VCaP (cell line): ENCODE results near the gene TEX36.
A peak's percentile ranks its signal among the peaks of the same experiment; 100 is the strongest.
"Not testable (repeated sequence)": the region's sequence is repeated elsewhere in the genome, so short reads cannot be mapped to it uniquely, and the experiment has no call there.

ENCODE experiments used
- H3K27ac ChIP-seq: fragments of 450-650 bp; 2 replicates; pipeline ENCODE4 v1.5.1; 2017
- TF ChIP-seq, protein P1 (sequence below): fragments of 450-650 bp; conservative IDR thresholded peaks from 2 replicates; pipeline ENCODE4 v1.5.1; 2017; ENCODE audit warnings: mild to moderate bottlenecking, moderate library complexity

TEX36 gene, protein sequence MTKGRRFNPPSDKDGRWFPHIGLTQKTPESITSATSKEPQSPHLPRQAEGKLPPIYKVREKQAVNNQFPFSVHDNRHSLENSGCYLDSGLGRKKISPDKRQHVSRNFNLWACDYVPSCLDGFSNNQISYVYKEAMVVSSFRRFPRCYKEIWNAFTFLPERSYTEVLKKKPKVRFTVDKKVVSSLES

GRCh38 chr10:125683063-125683462 lies at the start of gene TEX36:
Gene TEX36, minus strand, starts transcription at chr10:125683163. Its CDS starts 174 bp downstream, at chr10:125682989.
- TF ChIP-seq, protein P1, sequence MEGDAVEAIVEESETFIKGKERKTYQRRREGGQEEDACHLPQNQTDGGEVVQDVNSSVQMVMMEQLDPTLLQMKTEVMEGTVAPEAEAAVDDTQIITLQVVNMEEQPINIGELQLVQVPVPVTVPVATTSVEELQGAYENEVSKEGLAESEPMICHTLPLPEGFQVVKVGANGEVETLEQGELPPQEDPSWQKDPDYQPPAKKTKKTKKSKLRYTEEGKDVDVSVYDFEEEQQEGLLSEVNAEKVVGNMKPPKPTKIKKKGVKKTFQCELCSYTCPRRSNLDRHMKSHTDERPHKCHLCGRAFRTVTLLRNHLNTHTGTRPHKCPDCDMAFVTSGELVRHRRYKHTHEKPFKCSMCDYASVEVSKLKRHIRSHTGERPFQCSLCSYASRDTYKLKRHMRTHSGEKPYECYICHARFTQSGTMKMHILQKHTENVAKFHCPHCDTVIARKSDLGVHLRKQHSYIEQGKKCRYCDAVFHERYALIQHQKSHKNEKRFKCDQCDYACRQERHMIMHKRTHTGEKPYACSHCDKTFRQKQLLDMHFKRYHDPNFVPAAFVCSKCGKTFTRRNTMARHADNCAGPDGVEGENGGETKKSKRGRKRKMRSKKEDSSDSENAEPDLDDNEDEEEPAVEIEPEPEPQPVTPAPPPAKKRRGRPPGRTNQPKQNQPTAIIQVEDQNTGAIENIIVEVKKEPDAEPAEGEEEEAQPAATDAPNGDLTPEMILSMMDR: no peak
- peak within 1 kb of the TSS; percentile 66 for H3K27ac ChIP-seq

- peak overlapping the region; percentile 88 for H3K27ac ChIP-seq
- TF ChIP-seq, protein P1: no peak
Observed at GRCh38 chr10:125727436-125727835, 44.5 kb upstream of the TEX36 start.

DNA sequence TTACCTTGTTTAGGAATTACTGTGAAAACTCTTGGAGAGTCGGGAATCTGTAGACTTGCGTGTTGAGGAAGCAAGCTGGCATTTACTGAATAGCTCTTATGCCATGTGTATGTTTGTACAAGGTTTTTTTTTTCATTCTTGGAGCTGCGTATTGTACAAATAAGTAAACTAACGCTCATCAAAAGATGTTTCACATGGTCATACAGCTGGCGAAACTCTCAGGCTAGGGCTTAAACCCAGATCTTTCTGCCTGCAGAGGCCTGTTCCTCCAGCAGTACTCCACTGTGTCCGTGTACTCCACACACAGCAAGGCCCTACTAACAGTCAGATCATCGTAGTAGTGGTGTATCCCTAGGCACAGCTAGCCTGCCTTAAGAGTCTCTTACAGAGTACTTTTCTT lies 44.0 kb upstream of the TEX36 start:
- TF ChIP-seq, protein P1: no peak
- peak overlapping the region; percentile 88 for H3K27ac ChIP-seq

- TF ChIP-seq, protein P1: no peak
- peak overlapping the region; percentile 88 for H3K27ac ChIP-seq
Observed at GRCh38 chr10:125722811-125723210, 39.8 kb upstream of the TEX36 start.

GRCh38 chr10:125721035-125721434 lies 38.1 kb upstream of the TEX36 start:
- TF ChIP-seq, protein P1: no peak
- H3K27ac ChIP-seq: peak overlapping the region; percentile 88

GRCh38 chr10:125720002-125720382 lies 37.0 kb upstream of the TEX36 start:
- TF ChIP-seq, protein P1: no peak
- H3K27ac ChIP-seq: peak overlapping the region; percentile 88

- TF ChIP-seq, protein P1: no peak
- peak within 1 kb of the TSS; percentile 88 for H3K27ac ChIP-seq
Observed at GRCh38 chr10:125719173-125720001, 36.4 kb upstream of the TEX36 start, which contains the start of gene EDRF1. Gene EDRF1, plus strand, starts transcription at chr10:125719709. Its CDS starts 99 bp downstream, at chr10:125719808.

DNA sequence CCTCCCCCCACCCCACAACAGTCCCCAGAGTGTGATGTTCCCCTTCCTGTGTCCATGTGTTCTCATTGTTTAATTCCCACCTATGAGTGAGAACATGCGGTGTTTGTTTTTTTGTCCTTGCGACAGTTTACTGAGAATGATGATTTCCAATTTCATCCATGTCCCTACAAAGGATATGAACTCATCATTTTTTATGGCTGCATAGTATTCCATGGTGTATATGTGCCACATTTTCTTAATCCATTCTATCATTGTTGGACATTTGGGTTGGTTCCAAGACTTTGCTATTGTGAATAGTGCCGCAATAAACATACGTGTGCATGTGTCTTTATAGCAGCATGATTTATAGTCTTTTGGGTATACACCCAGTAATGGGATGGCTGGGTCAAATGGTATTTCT lies 31.8 kb upstream of the TEX36 start:
- not testable (repeated sequence) for H3K27ac ChIP-seq
